Heart left ventricle (tissue), 16 donors: ENCODE data around the gene TFF3. TPM values are rescaled to one million over a fixed set of nuclear protein-coding genes. Genes with fewer than 3 reads are reported as not detected.
"Not testable (repeated sequence)": the region's sequence is repeated elsewhere in the genome, so short reads cannot be mapped to it uniquely, and the experiment has no call there.

ENCODE experiments used
- ATAC-seq, 4 donors: fragments of 200-7000 bp; cut with Tn5 transposase; one replicate each; pipeline ENCODE4 v1.9.1; 2020 to 2022; ENCODE audit warnings: moderate library complexity in 4 of 4, mild to moderate bottlenecking in 3 of 4, moderate number of reproducible peaks in 1 of 4
- DNase-seq, 5 donors: peaks; one replicate each; pipeline ENCODE4 v3.0.0-alpha.2; 2020
- H3K27ac ChIP-seq, 12 donors: fragments of 200-600 bp; sonication (generic) in 4 of 12; one replicate each; pipeline versions ENCODE4 v1.5.0 to v1.8.0; 2016 to 2022; ENCODE audit warnings: mild to moderate bottlenecking in 2 of 12
- H3K27me3 ChIP-seq, 9 donors: fragments of 200-600 bp; sonication (generic) in 2 of 9; one replicate each; pipeline versions ENCODE4 v1.5.1 to v1.8.0; 2016 to 2022; ENCODE audit warnings: mild to moderate bottlenecking in 3 of 9
- H3K36me3 ChIP-seq, 9 donors: fragments of 200-600 bp; sonication (generic) in 2 of 9; one replicate each; pipeline versions ENCODE4 v1.5.0 to v1.8.0; 2018 to 2022; ENCODE audit warnings: mild to moderate bottlenecking in 2 of 9
- H3K4me1 ChIP-seq, 12 donors: fragments of 200-600 bp; sonication (generic) in 4 of 12; one replicate each; pipeline versions ENCODE4 v1.5.0 to v1.8.0; 2016 to 2022; ENCODE audit warnings: mild to moderate bottlenecking in 3 of 12
- H3K4me3 ChIP-seq, 12 donors: fragments of 200-600 bp; sonication (generic) in 4 of 12; one replicate each; pipeline versions ENCODE4 v1.5.0 to v1.8.0; 2017 to 2022; ENCODE audit warnings: mild to moderate bottlenecking in 9 of 12, moderate library complexity in 4 of 12
- H3K9me3 ChIP-seq, 12 donors: fragments of 200-600 bp; sonication (generic) in 4 of 12; one replicate each; pipeline versions ENCODE4 v1.5.0 to v1.8.0; 2016 to 2022; ENCODE audit warnings: mild to moderate bottlenecking in 1 of 12
- CTCF ChIP-seq, 12 donors: fragments of 200-600 bp; sonication (generic) in 4 of 12; IDR thresholded peaks; one replicate each; pipeline versions ENCODE4 v1.5.0 to v1.8.0; 2018 to 2022; ENCODE audit warnings: antibody characterized with exemption in 12 of 12, mild to moderate bottlenecking in 5 of 12
- POLR2A ChIP-seq, 2 donors: fragments of 450-650 bp; IDR thresholded peaks; one replicate each; pipeline ENCODE4 v1.6.1; 2017; ENCODE audit warnings: antibody characterized with exemption in 2 of 2, mild to moderate bottlenecking in 2 of 2, moderate library complexity in 2 of 2
- WGBS, 4 donors: extraction: QIAGEN DNeasy Blood & Tissue Kit in 2 of 4; methylation state at CpG; one replicate each; pipeline versions ENCODE4 v1.1.5 to v1.1.7; 2013 to 2018; 5-methylcytosine and 5-hydroxymethylcytosine counted together
- intact Hi-C, 10 donors: fragments of 100-400 bp; cut with DNase I; formaldehyde crosslinking; loops; one replicate each; pipeline versions ENCODE4 v1.11.1 to v1.14.2; 2022
- polyA plus RNA-seq, 2 donors: library from polyadenylated mRNA; stranded (reverse); fragments of 200-250 nt; gene quantifications; one replicate each; pipeline ENCODE4 v1.2.3, GENCODE V29; 2013
- total RNA-seq, 9 donors: library from RNA; depleted of rRNA in 2 of 9; stranded (reverse); fragments of >200 nt in 2 of 9; fragmentation: NEBNext Ultra II Directional in 3 of 9; extraction: Animal tissue kit (Norgen Biotek cat#: 25700) in 3 of 9; gene quantifications; one replicate each; pipeline versions ENCODE4 v1.1.0 to v1.2.4, GENCODE V29; 2016 to 2023
- donor health status: ischemic (EF 13 %, LVEDD 7.1; RV severe dilation, severe dysfunction).
- donor health status: healthy with polysubstance abuse.
- donor health status: DM: no; HTN: yes; CAD: no.
- donor health status: DM: no; HTN: no; CAD: no.
- donor health status: ischemic (EF 25% LVEDD 6.9; RV normal size, moderate dysfunction).
- donor health status: ischemic (EF 25% LVEDD 5.7; RV mildly dilated, moderate dysfunction).
- donor health status: healthy.
- donor health status: DM: yes; HTN: yes; CAD: no.
- donor health status: ischemic (EF 35%, LVEDD 5.7; RV mildly dilated, moderate dysfunction).
- donor health status: nonischemic (EF 11% LVEDD 7.7; RV severe dilation, severe dysfunction).
- donor health status: DM: yes; HTN: yes; CAD: no.
- donor health status: PGD.
- donor health status: ischemic (EF 29% LVEDD 5.4; RV normal size, mild dysfunction).
- donor health status: nonischemic (EF 23%, LVEDD 6.1; RV moderate dilation, normal function).

The TFF3 gene
- total and polyA plus RNA-seq, 11 donors, result 0.75 to 10.8 (median 3.0) TPM

GRCh38 chr21:42296501-42296900, 18.7 kb downstream of the TFF3 start:
- WGBS, 4 donors, result 82 to 99% (median 91%) methylated on average over 7 of the region's 7 CpGs
- Histone ChIP-seq H3K36me3 (peaks cover 0 to 33% (median 18%) of the 10 kb centered on the region in 9 donors), H3K27ac (no peak overlapping the region), H3K4me1 (peaks cover 0 to 27% (median 13%) of the 10 kb centered on the region in 12 donors), H3K9me3 (no peaks in the 10 kb centered on the region), H3K27me3 (no peaks in the 10 kb centered on the region), H3K4me3 (no peak overlapping the region)
- intact Hi-C loops, result loop anchor here in 1 of 10 donors (5.0 kb wide), 1 partner anchor 34 kb away; no protein-coding TSS in a partner anchor
- no peak for ATAC-seq
- DNase-seq, result no peak
- TF ChIP-seq POLR2A (IDR thresholded peaks at IDR 0.05) (no peak), CTCF (IDR thresholded peaks at IDR 0.05) (no peak)

GRCh38 chr21:42295845-42296244, 19.4 kb downstream of the TFF3 start:
- Histone ChIP-seq H3K27ac (no peak overlapping the region), H3K36me3 (peaks cover 0 to 38% (median 21%) of the 10 kb centered on the region in 9 donors)

GRCh38 chr21:42294273-42294880, 20.8 kb downstream of the TFF3 start:
- no peaks in the 10 kb centered on the region for H3K9me3 ChIP-seq
- peaks cover 0 to 51% (median 35%) of the 10 kb centered on the region in 9 donors for H3K36me3 ChIP-seq
- ATAC-seq (no peak), DNase-seq (no peak)
- H3K27me3 ChIP-seq, result no peaks in the 10 kb centered on the region
- H3K4me3 ChIP-seq, result no peak overlapping the region
- intact Hi-C loops, result no loop called here
- TF ChIP-seq POLR2A (IDR thresholded peaks at IDR 0.05), result no peak
- TF ChIP-seq CTCF (IDR thresholded peaks at IDR 0.05), result no peak
- H3K27ac ChIP-seq, result no peak overlapping the region
- peaks cover 0 to 14% (median 3%) of the 10 kb centered on the region in 12 donors for H3K4me1 ChIP-seq
- WGBS, 4 donors, result 94 to 100% (median 94%) methylated on average over 15 to 22 of the region's 22 CpGs

More at GRCh38 chr21:42295845-42296244, 19.4 kb downstream of the TFF3 start:
- intact Hi-C loops, result loop anchor here in 1 of 10 donors (5.0 kb wide), 1 partner anchor 34 kb away; no protein-coding TSS in a partner anchor
- no peaks in the 10 kb centered on the region for H3K9me3 ChIP-seq
- no peak overlapping the region for H3K4me3 ChIP-seq
- 79 to 86% (median 82%) methylated on average over 15 of the region's 15 CpGs for WGBS, 4 donors
- ATAC-seq (no peak), DNase-seq (no peak)
- TF ChIP-seq CTCF (IDR thresholded peaks at IDR 0.05), result no peak
- TF ChIP-seq POLR2A (IDR thresholded peaks at IDR 0.05), result no peak
- H3K27me3 ChIP-seq, result no peaks in the 10 kb centered on the region
- H3K4me1 ChIP-seq, result peaks cover 0 to 22% (median 11%) of the 10 kb centered on the region in 12 donors

GRCh38 chr21:42293649-42294272, 21.4 kb downstream of the TFF3 start:
- H3K27ac ChIP-seq, result no peak overlapping the region
- no peak overlapping the region for H3K4me3 ChIP-seq
- no peaks in the 10 kb centered on the region for H3K27me3 ChIP-seq
- H3K4me1 ChIP-seq, result peaks cover 0 to 8% (median 0%) of the 10 kb centered on the region in 12 donors
- DNase-seq (no peak), ATAC-seq (no peak)
- peaks cover 0 to 57% (median 35%) of the 10 kb centered on the region in 9 donors for H3K36me3 ChIP-seq
- WGBS, 4 donors, result 83 to 90% (median 85%) methylated on average over 9 to 17 of the region's 17 CpGs
- intact Hi-C loops, result no loop called here
- no peaks in the 10 kb centered on the region for H3K9me3 ChIP-seq
- no peak for TF ChIP-seq POLR2A (IDR thresholded peaks at IDR 0.05)
- TF ChIP-seq CTCF (IDR thresholded peaks at IDR 0.05), result no peak

GRCh38 chr21:42292563-42293142, 22.6 kb downstream of the TFF3 start:
- H3K4me3 ChIP-seq, H3K9me3 ChIP-seq, H3K27ac ChIP-seq, H3K4me1 ChIP-seq, DNase-seq, H3K27me3 ChIP-seq, intact Hi-C loops, ATAC-seq: not testable (repeated sequence)
- WGBS, 4 donors, result 86 to 97% (median 92%) methylated on average over 4 of the region's 4 CpGs
- peaks cover 0 to 68% (median 45%) of the 10 kb centered on the region in 9 donors for H3K36me3 ChIP-seq
